H9 (cell line): ENCODE results near the gene HSD17B3. TPM values are rescaled to one million over a fixed set of nuclear protein-coding genes. Genes with fewer than 3 reads are reported as not detected.

ENCODE experiments used
- DNase-seq: peaks from one replicate; pipeline ENCODE4 v3.0.0-alpha.2; 2017
- H2AFZ ChIP-seq: one replicate; pipeline ENCODE4 v1.6.1; 2013; ENCODE audit warnings: mild to moderate bottlenecking, low read length, control low read depth, moderate library complexity
- H2AK5ac ChIP-seq: 2 replicates; pipeline ENCODE4 v1.6.1; 2013; ENCODE audit warnings: low read length, control low read depth, mixed read lengths; ENCODE audit not compliant: insufficient read length
- H2BK120ac ChIP-seq: one replicate; pipeline ENCODE4 v1.6.1; 2013; ENCODE audit warnings: low read depth, mild to moderate bottlenecking, low read length, control low read depth, inconsistent platforms; ENCODE audit not compliant: poor library complexity, severe bottlenecking
- H2BK12ac ChIP-seq: 2 replicates; pipeline ENCODE4 v1.6.1; 2013; ENCODE audit warnings: low read length, control low read depth, mixed read lengths, low read depth; ENCODE audit not compliant: insufficient read length
- H2BK15ac ChIP-seq: 2 replicates; pipeline ENCODE4 v1.6.1; 2013; ENCODE audit warnings: low read depth, low read length, control low read depth
- H2BK20ac ChIP-seq: one replicate; pipeline ENCODE4 v1.6.1; 2013; ENCODE audit warnings: low read depth, mild to moderate bottlenecking, low read length, control low read depth, inconsistent platforms; ENCODE audit not compliant: poor library complexity, severe bottlenecking
- H2BK5ac ChIP-seq: 2 replicates; pipeline ENCODE4 v1.6.1; 2013; ENCODE audit warnings: low read length, control low read depth, mixed read lengths; ENCODE audit not compliant: insufficient read length
- H3K14ac ChIP-seq: 2 replicates; pipeline ENCODE4 v1.6.1; 2013; ENCODE audit warnings: low read length, control low read depth; ENCODE audit not compliant: insufficient read depth
- H3K18ac ChIP-seq: 2 replicates; pipeline ENCODE4 v1.6.1; 2013; ENCODE audit warnings: low read depth, mild to moderate bottlenecking, mixed read lengths, low read length, control low read depth; ENCODE audit not compliant: insufficient read length
- H3K23ac ChIP-seq: 2 replicates; pipeline ENCODE4 v1.6.1; 2013; ENCODE audit warnings: low read length, control low read depth, mixed read lengths, low read depth; ENCODE audit not compliant: insufficient read length
- H3K23me2 ChIP-seq: 2 replicates; pipeline ENCODE4 v1.6.1; 2013; ENCODE audit warnings: low read depth, mild to moderate bottlenecking, mixed read lengths, low read length, control low read depth; ENCODE audit not compliant: insufficient read length, poor library complexity, severe bottlenecking
- H3K27ac ChIP-seq: 2 replicates; pipeline ENCODE4 v1.5.1; 2013; ENCODE audit warnings: low read length, control low read depth, mixed read lengths, low read depth; ENCODE audit not compliant: insufficient read length
- H3K27me3 ChIP-seq: 2 replicates; pipeline ENCODE4 v1.6.1; 2013; ENCODE audit warnings: low read length, control low read depth, inconsistent platforms; ENCODE audit not compliant: insufficient read depth
- H3K4ac ChIP-seq: 2 replicates; pipeline ENCODE4 v1.6.1; 2013; ENCODE audit warnings: low read depth, mild to moderate bottlenecking, control low read depth, inconsistent platforms, low read length, moderate library complexity
- H3K4me1 ChIP-seq: 2 replicates; pipeline ENCODE4 v1.6.1; 2013; ENCODE audit warnings: low read length, control low read depth, inconsistent platforms; ENCODE audit not compliant: insufficient read depth
- H3K4me2 ChIP-seq: 2 replicates; pipeline ENCODE4 v1.6.1; 2013; ENCODE audit warnings: low read length, control low read depth, mixed read lengths; ENCODE audit not compliant: insufficient read length, insufficient read depth
- H3K56ac ChIP-seq: 2 replicates; pipeline ENCODE4 v1.6.1; 2013; ENCODE audit warnings: low read depth, mild to moderate bottlenecking, mixed read lengths, low read length, control low read depth; ENCODE audit not compliant: insufficient read length
- H3K79me1 ChIP-seq: 2 replicates; pipeline ENCODE4 v1.6.1; 2013; ENCODE audit warnings: low read depth, mild to moderate bottlenecking, moderate library complexity, low read length, control low read depth, inconsistent platforms; ENCODE audit not compliant: insufficient read depth, poor library complexity, severe bottlenecking
- H3K79me2 ChIP-seq: 2 replicates; pipeline ENCODE4 v1.6.1; 2013; ENCODE audit warnings: low read length, control low read depth, inconsistent platforms; ENCODE audit not compliant: insufficient read depth
- H3K9ac ChIP-seq: 2 replicates; pipeline ENCODE4 v1.6.1; 2013; ENCODE audit warnings: low read length, control low read depth, mixed read lengths; ENCODE audit not compliant: insufficient read length; ENCODE audit errors: extremely low read depth
- H3K9me3 ChIP-seq: one replicate; pipeline ENCODE4 v1.6.1; 2013; ENCODE audit warnings: low read depth, low read length, inconsistent platforms; ENCODE audit not compliant: control insufficient read depth
- H3T11ph ChIP-seq: one replicate; pipeline ENCODE4 v1.6.1; 2013; ENCODE audit warnings: mild to moderate bottlenecking, low read length, control low read depth, inconsistent platforms
- H4K20me1 ChIP-seq: one replicate; pipeline ENCODE4 v1.6.1; 2013; ENCODE audit not compliant: control insufficient read depth, insufficient read length, insufficient read depth
- H4K5ac ChIP-seq: 2 replicates; pipeline ENCODE4 v1.6.1; 2013; ENCODE audit warnings: low read depth, mild to moderate bottlenecking, mixed read lengths, low read length, control low read depth; ENCODE audit not compliant: insufficient read length
- H4K8ac ChIP-seq: replicated peaks from 2 replicates; pipeline ENCODE4 v1.6.1; 2013; ENCODE audit warnings: low read length, control low read depth, mixed read lengths, low read depth; ENCODE audit not compliant: insufficient read length
- H4K91ac ChIP-seq: 2 replicates; pipeline ENCODE4 v1.6.1; 2013; ENCODE audit warnings: low read depth, mild to moderate bottlenecking, moderate library complexity, mixed read lengths, low read length, control low read depth; ENCODE audit not compliant: insufficient read length
- H3K27ac Mint-ChIP-seq, 3 experiments: 2 replicates in 2 of 3; 3 replicates in 1 of 3; pipeline ENCODE4 v1.8.0; 2020 to 2021; ENCODE audit warnings: mixed read lengths in 3 of 3, mild to moderate bottlenecking in 1 of 3, moderate library complexity in 1 of 3
- H3K27me3 Mint-ChIP-seq: 2 replicates; pipeline ENCODE4 v1.8.0; 2021; ENCODE audit warnings: low read depth, mild to moderate bottlenecking, moderate library complexity, mixed read lengths
- H3K36me3 Mint-ChIP-seq, 3 experiments: 2 replicates in 2 of 3; 3 replicates in 1 of 3; pipeline ENCODE4 v1.8.0; 2020 to 2021; ENCODE audit warnings: low read depth in 3 of 3, mixed read lengths in 3 of 3; ENCODE audit not compliant: insufficient read depth in 1 of 3
- H3K4me1 Mint-ChIP-seq, 2 experiments: 2 replicates each; pipeline ENCODE4 v1.8.0; 2020; ENCODE audit warnings: mixed read lengths in 2 of 2
- H3K4me3 Mint-ChIP-seq, 2 experiments: 2 replicates in 1 of 2; 3 replicates in 1 of 2; pipeline ENCODE4 v1.8.0; 2020 to 2021; ENCODE audit warnings: mild to moderate bottlenecking in 2 of 2, mixed read lengths in 2 of 2, moderate library complexity in 1 of 2
- H3K9me3 Mint-ChIP-seq, 2 experiments: 2 replicates in 1 of 2; 3 replicates in 1 of 2; pipeline ENCODE4 v1.8.0; 2020; ENCODE audit warnings: mild to moderate bottlenecking in 2 of 2, mixed read lengths in 2 of 2, moderate library complexity in 1 of 2
- WGBS: extraction: QIAGEN DNeasy Blood & Tissue Kit; methylation state at CpG from one replicate; pipeline ENCODE4 v1.1.7; 2013; ENCODE audit warnings: missing lambda C conversion rate, low lambda C conversion rate, mixed read lengths; ENCODE audit not compliant: insufficient read length; ENCODE audit errors: extremely low coverage; 5-methylcytosine and 5-hydroxymethylcytosine counted together
- total RNA-seq: library from RNA; stranded (reverse); gene quantifications from 2 replicates; pipeline ENCODE4 v1.2.1, GENCODE V29; 2021
- TF ChIP-seq, protein P1 (sequence below): fragments of 200-600 bp; sonication (generic); conservative IDR thresholded peaks from 3 replicates; pipeline ENCODE4 v1.8.0; 2021; ENCODE audit warnings: antibody characterized with exemption, mild to moderate bottlenecking

The HSD17B3 gene
- total RNA-seq, 1 experiment from 2014 or later, result not detected

DNA sequence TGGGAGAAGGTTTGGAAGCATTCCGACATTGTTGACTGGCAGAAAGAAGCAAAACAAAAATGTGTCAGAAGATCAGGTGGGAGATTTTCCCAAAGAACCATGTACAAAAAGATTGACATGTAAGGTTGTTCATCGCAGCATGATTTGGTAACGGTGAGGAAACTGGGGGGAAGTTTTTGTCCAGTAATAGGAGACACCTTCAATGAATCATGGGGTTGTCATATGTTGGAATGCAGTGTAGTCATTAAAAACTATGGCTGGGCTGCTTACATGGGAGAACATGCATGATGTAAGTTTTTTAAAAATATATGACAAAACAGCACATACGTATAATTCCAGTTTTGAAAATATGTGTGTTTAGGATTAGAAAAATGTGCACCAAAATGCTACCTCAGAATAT lies 50.5 kb downstream of the HSD17B3 start:
- no peak overlapping the region for H3K4me2 ChIP-seq
- Mint-ChIP-seq H3K27me3 (peaks cover 1% of the 10 kb centered on the region), H3K36me3 (no peaks in the 10 kb centered on the region), H3K27ac (no peak overlapping the region; a peak in 1 of 7 replicates), H3K4me1 (peaks cover 15 to 18% of the 10 kb centered on the region in 2 experiments), H3K4me3 (no peak overlapping the region), H3K9me3 (no peaks in the 10 kb centered on the region)
- H3K27ac ChIP-seq, result no peak overlapping the region
- H2AK5ac ChIP-seq, result no peak overlapping the region
- DNase-seq, result no peak
- no peak overlapping the region for H4K91ac ChIP-seq
- H3K23ac ChIP-seq, result no peak overlapping the region
- H2BK120ac ChIP-seq, result no peak overlapping the region
- TF ChIP-seq, protein P1, sequence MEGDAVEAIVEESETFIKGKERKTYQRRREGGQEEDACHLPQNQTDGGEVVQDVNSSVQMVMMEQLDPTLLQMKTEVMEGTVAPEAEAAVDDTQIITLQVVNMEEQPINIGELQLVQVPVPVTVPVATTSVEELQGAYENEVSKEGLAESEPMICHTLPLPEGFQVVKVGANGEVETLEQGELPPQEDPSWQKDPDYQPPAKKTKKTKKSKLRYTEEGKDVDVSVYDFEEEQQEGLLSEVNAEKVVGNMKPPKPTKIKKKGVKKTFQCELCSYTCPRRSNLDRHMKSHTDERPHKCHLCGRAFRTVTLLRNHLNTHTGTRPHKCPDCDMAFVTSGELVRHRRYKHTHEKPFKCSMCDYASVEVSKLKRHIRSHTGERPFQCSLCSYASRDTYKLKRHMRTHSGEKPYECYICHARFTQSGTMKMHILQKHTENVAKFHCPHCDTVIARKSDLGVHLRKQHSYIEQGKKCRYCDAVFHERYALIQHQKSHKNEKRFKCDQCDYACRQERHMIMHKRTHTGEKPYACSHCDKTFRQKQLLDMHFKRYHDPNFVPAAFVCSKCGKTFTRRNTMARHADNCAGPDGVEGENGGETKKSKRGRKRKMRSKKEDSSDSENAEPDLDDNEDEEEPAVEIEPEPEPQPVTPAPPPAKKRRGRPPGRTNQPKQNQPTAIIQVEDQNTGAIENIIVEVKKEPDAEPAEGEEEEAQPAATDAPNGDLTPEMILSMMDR, result no peak
- H3K23me2 ChIP-seq, result no peaks in the 10 kb centered on the region
- no peak overlapping the region for H3K9ac ChIP-seq
- no peak overlapping the region for H4K8ac ChIP-seq
- no peak overlapping the region for H2BK20ac ChIP-seq
- no peaks in the 10 kb centered on the region for H3K9me3 ChIP-seq
- no peak overlapping the region for H2BK15ac ChIP-seq
- no peak overlapping the region for H2BK12ac ChIP-seq
- no peak overlapping the region for H3T11ph ChIP-seq
- no CpG with 5 or more reads among the region's 4 CpGs for WGBS
- H3K4ac ChIP-seq, result no peak overlapping the region
- no peak overlapping the region for H2BK5ac ChIP-seq
- H3K79me2 ChIP-seq, result no peaks in the 10 kb centered on the region
- H2AFZ ChIP-seq, result no peak overlapping the region
- H3K27me3 ChIP-seq, result no peaks in the 10 kb centered on the region; the same call in 1 of the 2 replicates
- H3K18ac ChIP-seq, result no peak overlapping the region
- no peaks in the 10 kb centered on the region for H4K20me1 ChIP-seq
- peaks cover 10% of the 10 kb centered on the region for H3K4me1 ChIP-seq
- no peaks in the 10 kb centered on the region for H3K79me1 ChIP-seq
- no peak overlapping the region for H3K14ac ChIP-seq
- no peak overlapping the region for H4K5ac ChIP-seq
- H3K56ac ChIP-seq, result no peak overlapping the region
